SKM-1 treated with dmso at 0.1 percent for 144 hours (cell line): ENCODE data around the gene LIF.
"Not testable (repeated sequence)": the region's sequence is repeated elsewhere in the genome, so short reads cannot be mapped to it uniquely, and the experiment has no call there.

Experiments
- DNase-seq: peaks from one replicate; lab custom pipeline; 2025; ENCODE audit not compliant: unreplicated experiment; lab: John Stamatoyannopoulos, UW

Gene LIF

DNA sequence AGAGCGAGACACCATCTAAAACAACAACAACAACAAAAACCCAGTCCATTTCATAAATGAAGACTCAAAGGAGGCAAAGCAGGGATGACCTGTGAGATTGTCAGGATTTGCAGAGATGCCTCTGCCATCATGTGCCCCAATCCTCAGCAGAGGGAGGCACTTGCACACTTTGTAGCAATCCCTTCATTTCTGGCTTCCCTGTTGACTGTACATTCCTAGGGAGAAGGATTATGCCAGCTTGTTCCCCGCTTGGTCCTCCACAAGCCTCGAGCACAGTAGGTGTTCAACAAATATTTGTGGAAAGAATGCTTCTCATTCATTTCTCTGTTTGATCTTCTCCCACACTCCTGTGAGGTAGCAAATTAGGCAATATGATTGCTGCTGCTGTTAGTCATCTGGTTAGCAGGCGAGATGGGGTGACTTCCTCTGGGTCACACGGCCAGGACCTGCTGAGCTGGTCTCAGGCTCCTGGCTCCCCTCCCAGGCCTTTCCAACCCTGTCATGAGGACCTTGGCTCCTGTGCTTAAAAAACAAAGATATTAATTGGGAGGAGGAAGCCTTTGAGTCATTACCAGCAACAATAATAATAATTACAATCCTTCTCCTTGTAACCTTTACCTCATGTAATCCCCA, 34.1 kb downstream of the LIF start:
- DNase-seq = no peak

GRCh38 chr22:30211124-30211820, 35.3 kb downstream of the LIF start:
- no peak for DNase-seq

- no peak for DNase-seq
These were observed 36.2 kb downstream of the LIF start for GRCh38 chr22:30210235-30210909.

- DNase-seq = no peak
These were observed 36.9 kb downstream of the LIF start for GRCh38 chr22:30209642-30210041.

DNA sequence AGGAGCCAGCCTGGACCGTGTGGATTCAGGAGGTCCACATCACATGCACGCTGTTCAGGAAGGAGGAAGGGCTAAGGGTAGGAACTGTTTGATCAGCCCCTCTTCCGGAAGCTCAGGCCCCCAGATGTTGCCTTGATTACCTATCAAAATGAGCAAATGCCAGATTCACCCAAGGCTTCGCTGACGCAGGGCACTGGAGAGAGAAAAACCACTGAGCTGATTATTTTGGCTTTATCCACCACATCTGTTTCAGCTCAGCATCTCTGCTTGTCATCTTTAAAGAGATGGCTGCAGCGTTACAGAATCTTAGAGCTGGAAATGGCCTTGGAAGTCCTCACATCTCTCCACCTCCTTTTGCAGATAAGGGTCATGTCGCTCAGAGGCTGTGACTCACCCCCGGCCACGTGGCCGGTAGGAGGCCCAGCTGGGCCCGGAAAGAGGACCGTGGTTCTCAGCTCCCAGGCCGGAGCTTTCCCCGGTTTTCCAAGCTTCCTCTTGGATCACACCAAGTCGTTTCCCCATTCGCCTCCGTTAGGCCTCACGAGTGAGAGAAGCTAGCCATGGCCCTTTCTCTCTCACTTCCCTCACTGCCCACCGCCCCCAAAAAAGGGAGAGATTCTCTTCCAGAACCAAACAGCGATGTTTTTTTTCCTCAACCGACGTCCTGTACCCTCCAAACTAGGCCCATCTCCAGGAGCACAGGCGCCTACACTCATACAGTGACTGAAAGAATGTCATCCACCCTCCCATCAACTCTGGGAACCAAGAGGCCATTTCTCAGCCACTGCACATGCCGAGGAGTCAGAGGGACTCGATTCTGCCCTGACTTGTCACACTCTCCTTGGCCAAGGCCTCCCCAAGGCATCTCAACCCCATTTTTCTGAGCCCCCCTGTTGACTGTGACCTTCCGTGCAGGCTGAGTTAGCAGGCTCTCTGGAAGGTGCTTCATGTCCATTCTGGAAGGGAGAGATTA, 37.6 kb downstream of the LIF start:
- no peak for DNase-seq

GRCh38 chr22:30206944-30207343, 39.6 kb downstream of the LIF start:
- DNase-seq = no peak

DNA sequence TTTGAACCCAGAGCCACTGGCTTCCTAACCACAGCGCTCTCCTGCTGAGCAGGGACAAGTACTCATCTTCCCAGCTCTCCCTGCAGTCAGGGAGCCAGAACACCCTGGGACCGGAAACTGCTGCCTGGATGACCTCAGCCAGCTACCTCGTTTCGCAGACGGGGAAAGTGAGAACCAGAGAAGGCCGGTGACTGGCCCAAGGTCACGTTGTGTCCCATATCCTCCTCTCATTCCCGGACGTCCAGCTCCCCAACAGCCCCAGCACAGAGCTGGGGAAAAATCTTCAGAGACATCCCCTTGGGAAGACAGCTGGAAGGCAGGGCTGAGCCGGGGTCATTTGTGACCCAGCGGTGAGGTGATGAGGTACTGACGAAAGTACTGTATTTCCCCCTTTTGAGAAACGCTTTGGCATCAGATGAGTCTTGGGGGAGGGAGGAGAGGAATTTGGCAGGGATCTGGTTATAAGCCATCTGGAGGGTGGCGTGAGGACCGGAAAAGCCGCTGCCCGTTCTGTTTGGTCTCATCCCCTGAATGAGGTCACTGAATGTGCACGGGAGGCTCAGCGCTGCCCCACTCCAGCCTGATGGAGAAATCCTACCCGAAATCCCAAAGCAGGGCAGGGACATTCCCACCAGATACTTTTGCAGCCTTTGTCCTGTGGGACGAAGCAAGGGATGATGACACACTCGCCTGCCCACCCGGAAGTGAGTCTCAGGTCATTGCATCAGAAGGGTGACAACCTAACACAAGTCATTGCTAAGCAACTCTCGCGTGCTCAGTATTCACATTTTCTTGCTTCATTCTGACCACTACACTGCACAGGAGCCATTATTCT, 41.1 kb downstream of the LIF start:
- no peak for DNase-seq

GRCh38 chr22:30204742-30205111, 41.8 kb downstream of the LIF start:
- no peak for DNase-seq

DNA sequence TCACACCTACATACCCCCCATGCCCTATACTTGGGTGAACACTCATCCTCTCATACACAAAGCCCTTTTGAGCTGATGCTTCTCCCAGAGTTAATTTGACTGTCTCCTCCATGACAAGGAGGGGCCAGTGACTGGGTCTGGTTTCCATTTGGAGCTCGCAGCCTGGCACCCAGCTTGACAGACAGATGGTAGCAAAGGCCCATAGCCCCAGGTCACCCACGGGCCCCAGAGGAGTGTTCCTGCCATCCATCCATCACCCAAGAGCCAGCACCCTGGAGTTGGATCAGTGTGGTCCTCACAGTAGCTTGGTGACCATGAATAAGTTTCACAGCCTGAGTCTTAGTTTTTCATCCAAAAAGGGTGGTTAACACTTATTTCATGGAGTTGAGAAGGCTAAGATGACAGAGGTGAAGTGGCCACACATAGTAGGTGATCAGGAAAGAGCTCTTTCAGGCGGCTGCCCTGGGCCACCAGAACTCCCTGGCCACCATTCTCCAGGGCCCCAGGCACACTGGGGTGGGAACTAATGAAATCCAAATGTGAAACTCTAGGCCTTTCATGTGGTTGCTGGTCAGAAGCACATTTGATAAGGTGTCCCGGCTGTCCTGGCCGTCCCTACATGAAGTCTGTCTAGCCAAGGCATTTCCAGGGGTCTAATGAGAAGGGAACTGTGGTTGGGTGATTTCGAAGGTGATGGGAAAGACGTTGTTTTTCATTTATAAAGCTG, 42.4 kb downstream of the LIF start:
- no peak for DNase-seq

DNA sequence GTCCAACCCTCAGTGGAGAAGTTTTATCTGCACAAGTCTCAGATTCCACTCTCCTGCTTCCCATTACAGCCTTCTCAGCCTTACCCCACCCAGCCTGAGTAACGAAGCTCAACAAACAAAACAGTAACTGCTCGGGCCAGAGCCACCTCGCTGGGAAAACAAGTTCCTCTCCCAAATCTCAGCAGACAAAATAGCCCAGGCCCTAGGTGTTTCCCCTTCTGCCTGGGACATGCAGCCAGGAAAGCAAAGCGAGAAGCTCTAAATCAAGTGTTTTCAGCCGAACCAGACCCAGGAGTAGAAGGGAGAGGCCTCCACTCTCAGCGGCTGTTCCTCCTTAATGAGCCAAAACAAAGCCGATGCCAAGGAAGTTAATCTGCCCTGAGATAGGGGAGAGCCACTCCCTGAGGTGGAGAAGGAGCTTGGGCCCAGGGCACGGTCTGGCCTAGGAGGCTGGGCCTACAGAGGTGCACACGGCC, 44.0 kb downstream of the LIF start:
- DNase-seq = no peak

GRCh38 chr22:30201945-30202344, 44.6 kb downstream of the LIF start:
- DNase-seq = no peak

DNA sequence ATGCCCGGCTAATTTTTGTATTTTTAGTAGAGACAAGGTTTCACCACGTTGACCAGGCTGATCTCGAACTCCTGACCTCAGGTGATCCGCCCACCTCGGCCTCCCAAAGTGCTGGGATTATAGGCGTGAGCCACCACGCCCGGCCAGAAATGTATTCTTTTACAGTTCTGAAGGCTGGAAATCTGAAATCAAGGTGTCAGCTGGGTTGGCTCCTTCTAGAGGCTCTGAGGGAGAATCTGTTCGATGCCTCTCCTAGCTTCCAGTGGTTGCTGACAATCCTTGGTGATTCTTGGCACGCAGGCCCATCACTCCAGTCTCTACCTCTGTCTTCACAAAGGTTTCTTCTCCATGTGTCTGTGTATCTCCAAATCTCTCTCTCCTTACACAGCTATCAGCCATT, 45.7 kb downstream of the LIF start:
- not testable (repeated sequence) for DNase-seq

DNA sequence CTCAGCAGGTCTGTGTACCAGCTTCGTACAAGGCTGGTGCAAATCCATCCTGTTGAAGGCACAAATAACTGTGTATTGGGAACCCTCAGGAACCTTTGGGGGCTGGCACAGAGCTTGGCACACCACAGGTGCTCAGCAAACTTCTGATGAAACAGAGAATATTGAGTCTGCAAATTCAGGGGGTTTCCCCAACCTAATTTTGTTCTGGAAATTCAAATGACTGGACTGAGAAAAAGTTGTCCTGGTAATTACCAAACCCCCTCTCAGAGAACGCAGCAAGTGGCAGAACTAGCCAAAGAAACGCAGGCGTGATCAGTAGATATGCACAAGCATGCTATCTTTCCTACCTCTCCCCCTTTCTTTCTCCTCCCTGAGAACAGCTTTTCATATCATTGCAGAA, 47.6 kb downstream of the LIF start:
- no peak for DNase-seq

DNA sequence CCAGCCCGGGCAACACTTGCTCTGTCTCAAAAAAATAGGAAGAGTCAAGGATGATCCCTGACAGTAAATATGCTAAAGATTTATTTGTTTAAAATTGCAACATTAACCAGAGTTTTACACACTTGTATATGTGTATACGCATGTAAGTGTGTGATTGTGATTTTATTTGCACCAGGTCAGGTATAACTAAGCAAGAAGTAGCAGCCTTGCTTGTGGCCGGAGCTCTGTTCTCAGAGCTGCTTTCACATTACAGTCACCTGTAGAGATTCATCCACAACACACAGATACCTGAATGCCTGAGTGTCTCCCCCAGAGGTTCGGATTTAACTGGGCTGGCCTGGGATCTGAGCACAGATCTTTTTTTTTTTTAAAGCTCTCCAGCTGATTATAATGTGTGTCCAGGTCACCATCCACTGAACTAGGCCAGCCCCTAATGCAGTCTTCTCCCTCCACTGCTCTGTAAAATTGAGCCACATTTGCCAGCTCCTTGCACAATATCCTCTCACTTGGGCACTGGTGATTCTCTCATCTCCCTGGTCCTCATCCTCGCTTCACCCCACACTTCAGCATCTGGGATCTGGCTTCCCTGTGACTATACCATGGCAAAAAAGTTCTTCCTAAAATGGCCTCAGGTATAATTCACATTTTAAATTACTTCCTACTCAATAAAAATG, 48.3 kb downstream of the LIF start:
- DNase-seq = no peak

DNA sequence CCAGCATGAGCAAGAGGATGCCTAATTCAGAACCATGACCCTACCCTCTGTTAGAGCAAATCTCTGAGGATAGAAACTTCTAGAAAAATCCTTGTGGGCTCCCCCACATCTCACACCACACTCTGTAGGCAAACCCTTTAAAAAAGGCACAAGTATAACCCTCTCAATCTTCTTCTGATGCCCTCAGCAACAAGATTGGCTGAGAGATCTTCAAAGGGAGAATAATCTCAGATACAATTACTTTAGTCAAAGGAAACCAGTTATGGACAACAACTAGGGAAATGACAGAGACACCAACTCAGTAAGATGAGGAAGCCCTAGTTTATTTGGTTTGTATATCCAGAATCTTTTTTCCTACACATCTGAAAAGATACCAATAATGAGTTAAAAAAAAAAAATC, 49.2 kb downstream of the LIF start:
- no peak for DNase-seq

- DNase-seq = no peak
These were observed 49.7 kb downstream of the LIF start for GRCh38 chr22:30196880-30197336.

GRCh38 chr22:30196141-30196879, 50.2 kb downstream of the LIF start:
- peak; percentile 51 for DNase-seq
